Muscle layer of duodenum (tissue), 2 donors: ENCODE measurements around the gene IGFBP3.

Source experiments
- H3K27ac ChIP-seq: one replicate; pipeline ENCODE4 v1.7.0; 2013; ENCODE audit warnings: mild to moderate bottlenecking, low read length
- H3K27me3 ChIP-seq: one replicate; pipeline ENCODE4 v1.7.0; 2013; ENCODE audit warnings: low read depth, mild to moderate bottlenecking, control low read depth, low read length
- H3K36me3 ChIP-seq, 2 donors: one replicate each; pipeline ENCODE4 v1.7.0; 2013; ENCODE audit warnings: low read length in 2 of 2, control low read depth in 1 of 2, mild to moderate bottlenecking in 1 of 2; ENCODE audit not compliant: insufficient read depth in 2 of 2, control insufficient read depth in 1 of 2
- H3K4me1 ChIP-seq, 2 donors: one replicate each; pipeline ENCODE4 v1.7.0; 2013; ENCODE audit warnings: low read length in 2 of 2, mild to moderate bottlenecking in 2 of 2, control low read depth in 1 of 2, moderate library complexity in 1 of 2; ENCODE audit not compliant: insufficient read depth in 2 of 2, control insufficient read depth in 1 of 2
- H3K4me3 ChIP-seq, 2 donors: one replicate each; pipeline ENCODE4 v1.7.0; 2013; ENCODE audit warnings: low read length in 2 of 2, low read depth in 1 of 2, mild to moderate bottlenecking in 1 of 2
- H3K9me3 ChIP-seq, 2 donors: one replicate each; pipeline ENCODE4 v1.7.0; 2013; ENCODE audit warnings: low read length in 2 of 2, control low read depth in 1 of 2, mild to moderate bottlenecking in 1 of 2; ENCODE audit not compliant: control insufficient read depth in 1 of 2
- donor health status: healthy.

Gene IGFBP3

GRCh38 chr7:45869426-45869825 is 51.6 kb downstream of the IGFBP3 start:
- H3K4me3 ChIP-seq, result no peak overlapping the region
- peaks cover 0 to 4% of the 10 kb centered on the region in 2 donors for H3K9me3 ChIP-seq
- no peaks in the 10 kb centered on the region for H3K27me3 ChIP-seq
- H3K4me1 ChIP-seq, result no peaks in the 10 kb centered on the region
- H3K36me3 ChIP-seq, result no peaks in the 10 kb centered on the region
- no peak overlapping the region for H3K27ac ChIP-seq

GRCh38 chr7:45867471-45867870 is 53.6 kb downstream of the IGFBP3 start:
- no peak overlapping the region for H3K4me3 ChIP-seq
- peaks cover 0 to 4% of the 10 kb centered on the region in 2 donors for H3K9me3 ChIP-seq
- H3K4me1 ChIP-seq, result no peaks in the 10 kb centered on the region
- no peaks in the 10 kb centered on the region for H3K36me3 ChIP-seq
- H3K27me3 ChIP-seq, result no peaks in the 10 kb centered on the region
- H3K27ac ChIP-seq, result no peak overlapping the region

DNA sequence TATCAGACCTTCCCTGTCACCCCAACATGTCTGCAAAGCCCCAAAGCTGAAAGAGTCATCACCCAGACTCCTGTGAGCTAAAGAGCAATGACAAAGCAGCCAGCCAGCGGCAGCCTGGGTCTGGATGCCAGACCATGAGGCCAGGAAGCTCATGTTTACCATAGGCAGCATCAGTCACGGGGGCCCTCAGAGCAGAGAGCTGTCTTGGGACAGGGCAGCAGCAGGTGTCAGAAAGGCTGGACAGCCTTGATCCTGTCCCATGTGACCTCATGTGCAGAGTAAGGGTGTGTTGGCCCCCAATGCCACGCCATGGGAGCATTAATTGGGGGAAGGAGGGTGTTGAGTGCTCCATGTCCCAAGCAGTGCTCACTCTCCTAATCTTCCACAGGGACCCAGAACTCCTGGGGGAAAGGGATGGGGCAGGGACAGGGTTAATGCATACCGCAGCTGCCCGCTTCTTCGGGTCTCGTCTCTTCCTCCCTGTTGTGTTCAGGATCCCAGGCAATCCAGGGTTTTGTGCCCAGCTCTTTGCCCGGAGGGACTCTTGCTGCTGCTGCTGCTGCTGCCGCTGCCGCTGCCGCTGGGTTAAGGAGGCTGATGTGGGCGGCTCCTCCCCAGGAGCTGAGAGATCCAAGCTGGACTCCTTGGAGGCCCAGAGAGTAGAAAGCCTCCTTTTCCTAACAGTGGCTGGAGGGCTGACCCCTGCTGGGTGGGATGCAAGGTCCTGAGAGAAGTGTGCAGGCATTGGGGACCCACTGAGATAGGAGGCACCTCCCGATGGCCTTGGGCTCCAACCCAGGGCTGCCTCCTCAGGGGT is 55.3 kb downstream of the IGFBP3 start:
- H3K27ac ChIP-seq, result no peak overlapping the region
- peaks cover 0 to 4% of the 10 kb centered on the region in 2 donors for H3K9me3 ChIP-seq
- no peak overlapping the region for H3K4me3 ChIP-seq
- no peaks in the 10 kb centered on the region for H3K36me3 ChIP-seq
- no peaks in the 10 kb centered on the region for H3K27me3 ChIP-seq
- H3K4me1 ChIP-seq, result no peaks in the 10 kb centered on the region

- Histone ChIP-seq H3K27me3 (no peaks in the 10 kb centered on the region), H3K9me3 (peaks cover 0 to 4% of the 10 kb centered on the region in 2 donors), H3K4me3 (no peak overlapping the region), H3K36me3 (no peaks in the 10 kb centered on the region), H3K4me1 (no peaks in the 10 kb centered on the region), H3K27ac (no peak overlapping the region)
Observed at GRCh38 chr7:45863715-45864114, 57.4 kb downstream of the IGFBP3 start.
